HG02678 (cell line): ENCODE results near the gene KCNN4.

Experiments used
- ATAC-seq: cut with Tn5 transposase; IDR thresholded peaks from one replicate; pipeline ENCODE4 v1.9.1; 2021; ENCODE audit warnings: mild to moderate bottlenecking, moderate library complexity; ENCODE audit not compliant: unreplicated experiment

The KCNN4 gene

DNA sequence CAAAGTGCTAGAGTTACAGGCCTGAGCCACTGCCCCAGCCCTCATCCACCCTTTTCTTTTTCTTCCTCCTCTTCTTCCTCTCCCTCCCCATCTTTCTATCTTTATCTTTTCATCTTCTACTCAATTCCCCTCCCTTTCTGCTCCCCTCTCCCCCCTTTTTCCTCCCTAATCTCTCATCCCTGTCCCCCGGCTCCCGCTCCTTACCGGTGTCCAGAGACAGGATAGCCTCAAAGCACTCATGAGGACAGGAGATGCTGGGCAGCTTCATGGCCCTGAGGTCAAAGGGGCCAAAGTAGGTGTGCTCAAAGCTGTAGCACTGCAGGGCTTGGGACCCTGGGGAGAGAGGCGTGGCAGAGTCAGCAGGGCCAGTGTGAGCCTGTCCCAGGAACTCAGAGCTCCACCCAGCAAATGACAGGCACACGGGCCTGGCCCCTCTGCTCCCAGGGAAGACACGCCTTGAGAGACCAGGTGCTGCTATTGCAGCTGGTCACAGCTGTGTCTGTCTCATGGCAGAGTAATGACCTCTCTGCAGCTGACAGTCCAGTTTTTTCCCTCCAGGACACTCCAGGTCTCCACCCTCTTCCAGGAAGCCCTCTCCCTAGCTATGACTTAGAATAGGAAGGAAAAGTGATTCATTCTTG is 18.8 kb upstream of the KCNN4 start:
- no peak for ATAC-seq

DNA sequence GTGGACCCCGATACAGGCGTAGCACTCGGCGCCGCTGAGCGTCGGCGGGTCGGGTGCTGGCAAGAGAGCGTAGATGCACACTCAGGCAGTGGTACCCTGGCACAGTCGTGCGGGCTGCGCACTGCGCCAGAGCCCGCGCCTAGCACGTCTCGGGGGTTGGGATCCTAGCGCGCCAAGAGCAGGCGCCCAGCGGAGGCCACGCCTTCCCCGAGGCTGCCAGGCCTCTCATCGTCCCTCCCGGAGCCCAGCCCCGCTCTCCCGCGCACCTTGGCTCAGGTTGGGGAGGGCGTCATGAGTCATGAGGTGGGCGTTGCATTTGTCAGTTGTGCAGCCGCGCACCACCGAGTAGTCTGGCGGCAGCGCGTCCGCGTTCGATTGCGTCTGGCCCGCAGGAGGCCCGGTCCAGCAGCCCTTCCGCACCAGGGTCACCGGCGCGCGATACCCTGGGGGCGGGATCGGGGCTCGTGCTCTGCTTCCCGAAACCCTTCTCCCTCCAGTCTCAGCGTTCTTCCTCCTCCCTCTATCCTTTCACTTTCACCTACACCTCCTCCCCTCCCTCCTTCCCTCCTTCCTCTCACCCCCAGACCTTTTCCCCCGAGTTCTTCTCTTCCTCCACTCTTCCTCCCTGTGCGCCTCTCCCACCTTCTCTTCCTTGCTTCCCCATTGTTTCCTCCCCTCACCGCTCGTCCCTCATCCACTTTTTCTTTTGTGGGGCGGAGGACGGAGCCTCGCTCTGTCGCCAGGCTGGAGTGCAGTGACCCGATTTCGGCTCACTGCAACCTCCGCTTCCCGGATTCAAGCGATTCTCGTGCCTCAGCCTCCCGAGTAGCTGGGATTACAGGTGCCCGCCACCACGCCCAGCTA is 18.0 kb upstream of the KCNN4 start:
- ATAC-seq: no peak

DNA sequence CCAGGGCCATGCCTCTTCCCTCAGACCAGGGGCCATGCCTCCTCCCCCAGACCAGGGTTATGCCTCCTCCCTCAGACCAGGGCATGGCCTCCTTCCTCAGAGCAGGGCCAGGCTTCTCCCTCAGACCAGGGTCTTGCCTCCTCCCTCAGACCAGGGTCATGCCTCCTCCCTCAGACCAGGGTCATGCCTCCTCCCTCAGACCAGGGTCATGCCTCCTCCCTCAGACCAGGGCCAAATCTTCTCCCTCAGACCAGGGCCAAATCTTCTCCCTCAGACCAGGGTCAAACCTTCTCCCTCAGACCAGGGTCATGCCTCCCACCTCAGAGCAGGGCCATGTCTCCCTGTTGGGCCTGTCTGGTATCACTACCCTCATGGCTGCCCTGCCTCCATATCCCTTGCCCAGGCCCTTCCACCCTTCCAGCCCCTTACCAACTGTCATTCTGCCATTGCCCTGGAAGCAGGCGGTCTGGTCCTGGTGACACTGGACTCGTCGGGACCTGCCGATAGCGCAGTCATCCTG is 17.3 kb upstream of the KCNN4 start:
- no peak for ATAC-seq

DNA sequence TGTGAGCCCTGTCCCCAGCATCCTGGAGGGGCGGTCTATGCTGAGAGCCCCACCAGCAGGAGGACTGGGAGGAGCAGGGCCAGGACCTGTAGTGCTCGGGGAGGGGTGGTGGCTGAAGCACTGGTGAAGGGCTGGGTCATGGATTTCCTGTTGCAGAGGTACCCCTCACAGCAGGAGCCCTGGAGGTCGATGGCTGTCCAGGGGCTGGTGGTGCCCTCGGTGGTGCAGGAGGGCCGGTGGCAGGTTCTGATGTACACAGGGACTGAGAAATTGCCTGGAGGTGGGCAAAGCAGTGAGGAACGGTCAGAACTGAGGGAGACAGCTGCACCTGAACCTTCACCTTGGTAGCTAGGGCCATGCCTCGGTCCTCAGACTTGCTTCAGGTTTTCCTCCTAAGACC is 16.8 kb upstream of the KCNN4 start:
- ATAC-seq: no peak

DNA sequence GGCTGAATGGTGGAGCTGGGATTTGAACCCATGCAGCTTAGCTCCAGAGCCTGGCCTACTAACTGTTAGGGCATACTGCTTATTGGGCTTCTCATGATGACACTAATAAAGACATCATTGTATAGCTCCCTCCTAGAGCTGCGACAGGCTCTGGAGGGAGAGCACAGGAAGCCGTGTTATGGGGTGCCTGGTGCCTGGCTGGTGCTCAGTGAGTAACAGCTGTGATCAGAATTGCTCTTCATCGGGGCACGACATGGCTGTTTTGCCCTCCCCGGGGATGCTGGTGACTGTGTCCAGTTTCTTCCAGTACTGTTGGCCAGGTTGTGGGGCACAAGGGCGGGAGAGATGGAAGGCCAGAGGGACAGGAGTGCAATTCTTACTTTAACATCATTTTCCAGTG is 16.3 kb upstream of the KCNN4 start:
- no peak for ATAC-seq

DNA sequence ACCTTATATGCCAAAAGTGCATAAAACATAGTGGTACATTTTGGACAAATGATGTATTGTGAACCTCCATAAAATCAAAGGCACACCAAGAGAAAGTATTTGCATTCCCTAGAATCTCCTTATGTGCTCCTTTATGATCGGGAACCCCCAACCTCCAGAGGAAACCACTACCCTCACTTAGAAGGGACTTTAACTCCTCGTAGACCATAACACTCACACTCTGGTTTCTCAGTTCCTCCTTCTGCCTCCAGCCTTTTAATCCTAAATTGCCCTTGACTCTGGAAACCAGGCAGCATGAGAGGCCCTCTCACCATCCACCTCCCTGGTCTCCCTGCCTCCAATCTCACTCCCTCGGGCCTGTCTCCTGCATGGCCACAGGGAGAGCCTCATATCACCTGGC is 9.8 kb upstream of the KCNN4 start:
- ATAC-seq: no peak

DNA sequence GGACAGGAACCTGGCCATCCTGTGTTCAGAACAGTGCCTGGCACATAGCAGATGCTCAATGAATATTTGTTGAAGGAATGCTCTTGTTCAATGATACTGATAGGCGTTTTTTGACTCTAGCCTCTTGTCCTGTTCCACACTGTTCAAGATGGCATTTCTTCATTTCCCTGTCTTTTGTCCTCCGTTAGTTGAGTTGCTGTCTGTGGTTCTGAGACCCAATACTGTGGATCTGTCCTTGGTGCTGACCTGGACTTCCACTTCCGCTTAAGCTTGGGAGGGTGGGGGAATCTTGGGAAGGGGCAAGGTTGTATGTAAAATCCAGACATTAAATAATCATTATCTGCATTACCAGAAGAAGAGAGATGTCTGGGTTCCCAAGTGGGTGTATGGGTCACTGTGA is 8.3 kb upstream of the KCNN4 start:
- ATAC-seq: no peak

DNA sequence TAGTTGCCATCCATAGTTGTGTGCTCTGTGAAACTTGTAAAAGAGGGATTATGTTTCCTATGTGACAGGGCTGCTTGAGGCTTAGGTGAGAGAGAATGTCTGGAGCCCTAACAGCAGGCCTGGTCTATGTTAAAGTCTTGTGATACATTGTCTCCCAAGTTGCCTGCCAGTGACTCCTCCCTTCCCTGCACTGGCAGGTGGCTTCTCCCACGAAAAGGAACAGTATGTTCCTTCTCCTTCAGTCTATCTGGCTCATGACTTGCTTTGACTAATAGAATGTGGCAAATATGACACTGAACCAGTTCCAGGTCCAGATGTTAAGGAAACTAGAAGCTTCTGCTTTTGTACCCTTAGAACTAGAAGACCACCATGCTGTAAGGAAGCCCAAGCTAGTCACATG is 5.9 kb upstream of the KCNN4 start:
- no peak for ATAC-seq

DNA sequence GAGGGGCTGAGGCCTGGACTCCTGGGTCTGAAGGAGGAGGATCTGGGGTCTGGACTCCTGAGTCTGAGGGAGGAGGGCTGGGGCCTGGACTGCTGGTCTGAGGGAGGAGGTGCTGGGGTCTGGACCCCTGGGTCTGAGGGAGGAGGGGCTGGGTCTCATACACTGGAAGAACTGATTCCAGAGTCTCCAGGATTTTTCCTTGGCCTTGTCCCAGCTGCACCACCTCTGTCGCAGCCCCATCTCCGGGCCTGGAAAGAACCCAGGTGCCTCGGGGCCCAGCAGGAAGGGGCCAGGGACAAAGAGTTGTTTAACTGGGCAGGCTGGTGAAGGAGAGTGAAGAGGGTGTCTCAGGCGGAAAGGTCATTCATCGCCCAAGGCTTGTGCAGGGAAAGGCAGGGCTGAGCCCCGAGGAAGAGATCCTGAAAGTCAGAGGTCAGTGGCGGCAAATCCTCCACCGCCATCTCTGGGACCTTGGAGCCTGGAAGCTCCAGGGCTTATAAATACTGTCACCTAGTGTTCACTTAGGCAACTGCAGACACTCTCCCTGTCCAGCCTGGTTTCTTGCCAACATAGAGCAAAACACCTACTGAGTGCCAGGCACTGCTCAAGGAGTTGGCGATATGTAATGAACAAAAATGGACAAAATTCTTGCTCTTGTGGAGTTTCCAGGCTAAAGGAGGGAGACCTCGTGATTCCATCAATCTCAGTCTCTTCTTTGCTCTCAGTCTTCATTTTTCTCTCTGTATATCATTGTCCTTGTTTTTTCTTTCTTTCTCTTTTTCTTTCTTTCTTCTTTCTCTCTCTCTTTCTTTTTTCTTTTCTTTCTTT is 4.4 kb upstream of the KCNN4 start:
- no peak for ATAC-seq

DNA sequence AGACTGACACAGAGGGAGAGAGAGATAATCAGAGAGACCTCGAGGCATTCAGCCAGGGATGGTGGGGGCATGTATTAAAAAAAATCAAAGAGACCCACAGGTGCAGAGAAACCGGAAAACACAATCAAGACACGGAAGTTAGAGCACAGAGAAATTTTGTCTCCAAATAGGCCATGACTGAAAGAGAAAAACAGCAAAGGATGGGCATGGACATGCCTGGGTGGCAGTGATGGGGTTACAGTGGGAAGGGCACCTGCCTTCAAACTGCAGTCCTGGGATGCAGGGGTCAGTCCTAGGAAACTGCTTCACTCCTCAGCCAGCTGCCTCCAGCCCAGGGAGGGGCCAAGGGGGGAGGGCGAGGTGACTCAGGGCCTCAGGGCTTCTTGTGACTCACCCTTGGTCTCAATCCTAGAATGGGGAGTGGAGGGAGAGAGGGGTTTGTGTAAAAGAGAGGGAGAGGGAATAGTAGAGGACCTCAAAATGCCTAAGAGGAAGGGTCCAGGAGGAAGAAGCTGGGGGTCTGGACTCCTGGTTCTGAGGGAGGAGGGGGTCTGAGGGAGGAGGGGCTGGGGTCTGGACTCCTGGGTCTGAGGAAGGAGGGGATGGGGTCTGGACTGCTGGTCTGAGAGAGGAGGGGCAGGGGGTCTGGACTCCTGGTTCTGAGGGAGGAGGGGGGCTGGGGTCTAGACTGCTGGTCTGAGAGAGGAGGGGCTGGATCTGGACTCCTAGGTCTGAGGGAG is 3.6 kb upstream of the KCNN4 start:
- ATAC-seq: no peak

DNA sequence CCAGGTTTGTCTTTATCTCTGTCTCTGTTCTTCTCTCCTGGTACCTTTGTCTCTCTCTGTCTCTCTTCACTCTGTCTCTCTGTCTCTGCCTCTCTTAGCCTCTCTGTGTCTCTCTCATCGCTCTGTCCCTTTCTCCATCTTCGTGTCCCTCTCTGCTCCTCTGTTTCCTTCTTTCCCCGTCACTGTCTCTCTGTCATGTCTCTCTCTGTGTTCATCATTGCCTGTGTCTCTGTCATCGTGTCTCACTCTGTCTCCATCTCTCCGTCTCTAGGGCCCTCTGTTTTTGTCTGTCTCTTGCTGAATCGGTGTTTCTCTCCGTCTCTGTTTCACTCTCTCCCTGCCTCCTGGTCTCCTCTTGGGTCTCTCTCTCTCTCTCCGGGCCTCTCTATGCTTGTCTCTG is 2.9 kb upstream of the KCNN4 start:
- ATAC-seq: no peak

DNA sequence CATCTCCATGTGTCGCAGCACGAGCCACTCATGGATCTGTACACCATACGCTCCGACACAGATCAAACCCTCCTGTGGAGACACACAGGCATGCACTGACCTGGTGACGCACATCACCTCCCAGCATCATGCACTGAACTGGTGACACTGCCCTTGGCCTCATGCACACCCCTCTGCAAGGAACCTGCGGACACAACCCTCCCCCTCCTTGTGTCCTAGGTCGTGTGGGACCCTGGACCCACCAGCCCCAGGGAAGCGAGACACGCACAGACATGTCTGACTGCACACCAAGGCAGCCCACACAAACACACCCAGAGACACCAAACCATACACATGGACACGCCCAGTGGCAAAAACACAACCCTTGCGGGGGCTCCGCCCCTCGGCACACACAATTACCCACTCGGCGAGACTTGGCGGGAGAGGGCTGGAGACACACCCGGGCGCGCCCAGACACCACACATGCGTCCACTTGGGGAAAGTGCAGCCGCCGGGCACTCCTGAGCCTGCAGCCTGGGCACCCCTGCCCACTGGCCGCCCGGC is 2.0 kb upstream of the KCNN4 start:
- no peak for ATAC-seq

DNA sequence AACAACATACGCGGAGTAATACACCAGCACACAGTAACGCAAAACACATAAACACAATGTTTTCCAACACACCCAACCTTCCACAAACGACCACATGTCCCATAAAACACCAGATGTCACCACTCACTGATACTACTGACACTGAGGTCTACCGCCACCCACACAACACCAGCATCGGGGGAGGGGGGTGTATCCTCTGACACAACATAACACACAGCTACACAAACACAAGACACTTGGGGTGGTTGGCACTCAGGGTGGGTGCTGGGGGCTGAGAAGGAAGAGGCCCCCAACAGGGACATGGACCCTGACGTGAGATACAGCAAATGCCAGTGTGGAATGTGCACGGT is 1.5 kb upstream of the KCNN4 start:
- no peak for ATAC-seq

DNA sequence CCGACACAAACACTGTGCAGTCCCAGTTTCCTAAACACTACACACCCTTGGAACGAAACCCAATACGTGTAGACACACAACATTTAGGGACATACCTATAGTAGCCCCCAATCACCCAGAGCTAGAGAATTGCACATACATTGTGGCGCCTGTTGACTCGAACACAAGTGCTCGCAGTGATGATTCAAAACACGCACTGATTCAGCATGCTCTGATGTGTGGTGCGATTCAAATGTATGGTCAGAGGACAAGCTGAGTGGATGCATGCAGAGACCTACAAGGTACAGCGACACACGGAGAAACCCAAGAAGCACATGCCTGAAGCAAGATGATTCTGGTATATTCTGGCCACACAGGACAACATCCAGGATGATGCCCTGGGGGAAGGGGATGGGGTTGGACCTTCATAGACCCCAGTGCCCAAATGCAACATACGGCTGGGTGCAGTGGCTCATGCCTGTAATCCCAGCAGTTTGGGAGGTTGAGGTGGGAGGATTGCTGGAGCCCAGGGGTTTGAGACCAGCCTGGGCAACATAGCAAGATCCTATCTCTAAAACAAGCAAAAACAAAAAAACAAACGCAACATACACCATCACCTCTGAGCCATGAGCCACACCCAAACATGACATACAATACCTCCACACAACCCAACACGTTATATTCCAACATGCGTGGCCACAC is 997 bp upstream of the KCNN4 start:
- ATAC-seq: no peak

DNA sequence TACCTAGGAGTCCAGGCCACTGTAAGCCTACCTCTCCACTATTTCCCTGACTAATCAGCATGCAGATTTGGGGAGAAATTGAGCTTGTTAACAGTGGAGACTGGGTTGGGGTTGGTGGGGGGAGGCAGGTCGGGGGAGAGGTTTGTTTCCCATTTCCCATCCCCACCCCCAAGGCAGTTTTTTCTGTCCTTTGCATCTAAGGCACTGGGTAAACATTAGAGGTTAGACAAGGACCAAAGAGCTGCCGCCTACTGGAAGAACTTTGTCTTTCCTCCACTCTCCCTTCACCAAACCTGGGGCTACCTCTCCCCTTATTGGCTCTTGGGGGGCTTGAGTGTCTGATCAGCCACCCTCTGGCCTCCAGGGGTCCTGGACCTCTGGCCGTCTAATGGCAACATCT is 953 bp downstream of the KCNN4 start:
- ATAC-seq: no peak

DNA sequence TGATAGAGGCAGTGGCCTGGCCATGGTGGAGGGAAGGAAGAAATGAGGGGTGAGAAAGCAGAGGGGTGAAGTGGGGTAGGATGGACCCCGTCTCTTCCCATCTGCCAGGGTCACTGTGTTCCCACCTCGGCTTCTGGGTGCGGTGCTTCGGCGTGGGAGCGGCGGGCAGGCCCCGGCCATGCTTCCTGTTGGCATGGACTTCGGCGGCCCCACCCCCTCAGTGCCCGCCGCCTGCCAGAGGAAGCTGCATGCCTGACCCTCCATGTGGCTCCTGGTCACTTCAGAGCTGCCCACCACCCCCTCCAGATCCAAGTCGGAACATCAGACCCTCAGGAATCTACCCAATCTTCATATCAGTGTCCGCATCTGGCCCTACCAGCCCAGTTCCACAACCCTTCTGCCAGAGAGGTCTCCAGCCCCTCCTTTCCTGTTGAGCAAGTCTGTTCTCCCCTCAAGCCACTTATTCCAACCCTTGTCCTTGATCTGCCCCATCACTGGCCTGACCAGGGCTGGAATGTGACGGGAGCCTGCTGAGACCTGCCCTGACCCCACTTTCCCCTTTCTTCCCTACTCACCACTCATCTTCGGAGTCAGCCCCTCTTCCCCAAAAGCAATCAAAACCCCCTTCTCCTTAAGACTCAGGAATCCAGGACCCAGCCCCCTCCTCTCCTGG is 1.5 kb downstream of the KCNN4 start:
- ATAC-seq: no peak

DNA sequence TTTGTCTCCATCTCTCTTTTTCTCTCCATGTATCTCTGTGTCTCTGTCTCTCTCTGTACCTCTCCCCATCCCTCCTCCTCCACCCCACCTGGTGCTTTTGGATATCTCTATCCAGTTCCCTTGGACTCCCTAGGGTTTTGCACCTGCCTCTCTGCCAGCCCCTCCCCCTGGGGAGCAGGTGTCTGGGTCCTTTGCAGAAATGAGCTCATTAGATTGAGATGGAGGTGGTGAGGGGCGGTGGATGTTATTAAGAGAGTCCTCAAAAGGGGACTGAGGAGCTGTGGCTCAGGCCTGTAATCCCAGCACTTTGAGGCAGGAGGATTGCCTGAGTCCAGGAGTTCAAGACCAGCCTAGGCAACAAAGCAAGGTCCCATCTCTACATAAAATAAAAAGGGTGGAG is 2.1 kb downstream of the KCNN4 start:
- no peak for ATAC-seq

DNA sequence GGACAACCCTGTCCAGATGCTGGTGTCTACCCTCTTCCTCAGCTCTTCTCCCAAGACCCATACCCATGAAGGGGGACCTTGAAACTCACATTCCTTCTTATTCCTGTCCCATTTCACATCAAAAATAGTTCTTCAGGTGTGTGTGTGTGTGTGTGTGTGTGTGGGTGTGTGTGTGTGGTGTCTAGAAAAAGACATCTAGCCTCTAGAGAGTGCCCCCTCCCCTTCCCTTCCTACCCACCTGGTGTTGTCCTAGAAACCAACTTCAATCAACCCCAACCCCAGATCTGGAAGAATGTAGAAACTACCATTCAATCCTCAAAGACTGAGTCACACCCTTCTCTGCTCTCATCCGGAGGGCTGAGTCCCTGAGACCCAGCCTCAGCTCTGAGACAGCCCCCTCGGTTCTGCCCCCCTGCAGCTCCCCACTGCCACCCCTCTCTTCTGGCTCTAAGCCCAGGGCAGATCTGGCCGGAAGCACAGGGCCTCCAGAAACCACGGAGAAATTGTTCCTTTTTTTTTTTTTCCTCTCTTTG is 3.5 kb downstream of the KCNN4 start:
- ATAC-seq: no peak

DNA sequence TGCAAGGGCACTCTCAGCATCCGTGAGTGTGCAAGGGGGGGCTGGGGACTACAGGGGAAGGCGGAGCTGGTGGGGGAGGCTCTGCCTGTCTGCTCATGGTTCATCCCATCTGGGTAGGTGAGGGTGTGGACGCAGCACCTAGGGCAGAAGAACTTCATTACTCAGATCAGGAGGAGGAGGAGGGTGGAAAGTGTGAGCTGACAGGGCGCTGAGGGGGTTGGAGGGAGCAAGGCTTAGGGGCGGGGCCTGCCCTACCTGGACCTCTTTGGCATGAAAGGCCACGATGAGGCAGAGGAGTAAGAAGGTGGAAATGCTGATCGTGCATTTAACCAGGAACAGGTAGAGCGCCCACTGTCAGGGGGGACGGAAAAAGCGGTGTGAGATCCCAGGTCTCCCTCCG is 4.5 kb downstream of the KCNN4 start:
- no peak for ATAC-seq
